Measurements from ENCODE around the gene TUBA1C. TPM values are rescaled to one million over a fixed set of nuclear protein-coding genes. Genes with fewer than 3 reads are reported as not detected.
"Not testable (repeated sequence)": the region's sequence is repeated elsewhere in the genome, so short reads cannot be mapped to it uniquely, and the experiment has no call there.

The TUBA1C gene
- total RNA-seq, 4 donors from 2014 or later: 67.8 to 649 (median 241) TPM

DNA sequence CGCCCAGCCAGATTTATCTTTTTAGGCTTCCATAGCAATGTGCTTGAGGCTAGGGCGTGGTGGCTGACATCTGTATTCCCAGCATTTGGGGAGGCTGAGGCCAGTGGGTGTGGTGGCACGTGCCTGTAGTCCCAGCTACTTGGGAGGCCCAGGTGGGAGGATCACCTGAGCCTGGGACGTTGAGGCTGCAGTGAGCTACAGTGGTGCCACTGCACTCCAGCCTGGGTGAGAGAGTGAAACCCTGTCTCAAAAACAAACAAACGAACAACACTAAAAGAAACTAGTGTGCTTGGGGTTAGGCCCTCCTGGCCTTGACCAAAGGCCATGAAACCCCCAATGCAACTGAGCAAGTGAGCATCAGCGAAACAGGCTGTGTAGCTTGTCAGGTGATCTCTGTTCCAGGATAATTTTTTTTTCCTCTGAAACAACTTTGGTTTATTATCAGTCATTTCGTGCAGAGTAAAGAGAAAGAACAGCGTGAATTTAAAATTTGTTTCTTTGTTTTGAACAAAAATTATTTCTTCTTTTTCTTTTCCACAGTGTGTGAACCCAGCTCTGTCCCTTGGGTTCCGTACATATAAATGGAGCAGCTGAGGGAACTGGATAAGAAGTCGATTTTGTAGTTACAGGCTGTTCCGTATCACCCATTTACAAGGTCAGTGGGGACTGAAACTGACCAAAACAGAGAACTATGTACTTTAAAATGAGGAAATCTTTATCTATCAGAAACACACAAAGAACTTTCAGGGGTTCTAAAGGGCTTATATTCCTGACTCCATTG lies 8.8 kb upstream of the TUBA1C start:
- DNase-seq (ENCODE audit: low spot score) (no peak), ATAC-seq (ENCODE audit: low FRiP score) (no peak)
- TF ChIP-seq, protein P1, sequence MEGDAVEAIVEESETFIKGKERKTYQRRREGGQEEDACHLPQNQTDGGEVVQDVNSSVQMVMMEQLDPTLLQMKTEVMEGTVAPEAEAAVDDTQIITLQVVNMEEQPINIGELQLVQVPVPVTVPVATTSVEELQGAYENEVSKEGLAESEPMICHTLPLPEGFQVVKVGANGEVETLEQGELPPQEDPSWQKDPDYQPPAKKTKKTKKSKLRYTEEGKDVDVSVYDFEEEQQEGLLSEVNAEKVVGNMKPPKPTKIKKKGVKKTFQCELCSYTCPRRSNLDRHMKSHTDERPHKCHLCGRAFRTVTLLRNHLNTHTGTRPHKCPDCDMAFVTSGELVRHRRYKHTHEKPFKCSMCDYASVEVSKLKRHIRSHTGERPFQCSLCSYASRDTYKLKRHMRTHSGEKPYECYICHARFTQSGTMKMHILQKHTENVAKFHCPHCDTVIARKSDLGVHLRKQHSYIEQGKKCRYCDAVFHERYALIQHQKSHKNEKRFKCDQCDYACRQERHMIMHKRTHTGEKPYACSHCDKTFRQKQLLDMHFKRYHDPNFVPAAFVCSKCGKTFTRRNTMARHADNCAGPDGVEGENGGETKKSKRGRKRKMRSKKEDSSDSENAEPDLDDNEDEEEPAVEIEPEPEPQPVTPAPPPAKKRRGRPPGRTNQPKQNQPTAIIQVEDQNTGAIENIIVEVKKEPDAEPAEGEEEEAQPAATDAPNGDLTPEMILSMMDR (IDR thresholded peaks at IDR 0.05): no peak

- ATAC-seq (ENCODE audit: low FRiP score); DNase-seq (ENCODE audit: low spot score): not testable (repeated sequence)
Measured at GRCh38 chr12:49257508-49258184, 7.2 kb upstream of the TUBA1C start.

DNA sequence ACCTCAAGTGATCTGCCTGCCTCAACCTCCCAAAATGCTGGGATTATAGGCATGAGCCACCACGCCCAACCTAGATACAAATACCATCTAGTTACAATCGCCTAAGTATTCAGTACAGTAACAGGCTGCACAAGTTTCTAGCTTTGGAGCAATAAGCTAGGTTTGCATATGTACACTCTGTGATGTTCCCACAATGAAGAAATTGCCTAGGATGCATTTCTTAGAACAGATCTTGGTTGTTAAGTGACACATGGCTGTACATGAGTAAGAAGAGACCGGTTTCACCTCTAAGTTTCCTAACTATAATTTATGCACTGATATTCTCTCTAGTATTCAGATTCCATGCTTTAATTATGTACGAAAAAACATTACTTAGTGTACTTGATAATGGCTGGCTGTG lies 5.4 kb upstream of the TUBA1C start:
- no peak for DNase-seq (ENCODE audit: low spot score)
- TF ChIP-seq, protein P1 (IDR thresholded peaks at IDR 0.05): no peak
- ATAC-seq (ENCODE audit: low FRiP score): no peak

- peak; percentile 47 for ATAC-seq (ENCODE audit: low FRiP score)
- DNase-seq (ENCODE audit: low spot score): no peak
- TF ChIP-seq, protein P1 (IDR thresholded peaks at IDR 0.05): no peak
Measured at GRCh38 chr12:49260166-49260565, 4.7 kb upstream of the TUBA1C start.

DNA sequence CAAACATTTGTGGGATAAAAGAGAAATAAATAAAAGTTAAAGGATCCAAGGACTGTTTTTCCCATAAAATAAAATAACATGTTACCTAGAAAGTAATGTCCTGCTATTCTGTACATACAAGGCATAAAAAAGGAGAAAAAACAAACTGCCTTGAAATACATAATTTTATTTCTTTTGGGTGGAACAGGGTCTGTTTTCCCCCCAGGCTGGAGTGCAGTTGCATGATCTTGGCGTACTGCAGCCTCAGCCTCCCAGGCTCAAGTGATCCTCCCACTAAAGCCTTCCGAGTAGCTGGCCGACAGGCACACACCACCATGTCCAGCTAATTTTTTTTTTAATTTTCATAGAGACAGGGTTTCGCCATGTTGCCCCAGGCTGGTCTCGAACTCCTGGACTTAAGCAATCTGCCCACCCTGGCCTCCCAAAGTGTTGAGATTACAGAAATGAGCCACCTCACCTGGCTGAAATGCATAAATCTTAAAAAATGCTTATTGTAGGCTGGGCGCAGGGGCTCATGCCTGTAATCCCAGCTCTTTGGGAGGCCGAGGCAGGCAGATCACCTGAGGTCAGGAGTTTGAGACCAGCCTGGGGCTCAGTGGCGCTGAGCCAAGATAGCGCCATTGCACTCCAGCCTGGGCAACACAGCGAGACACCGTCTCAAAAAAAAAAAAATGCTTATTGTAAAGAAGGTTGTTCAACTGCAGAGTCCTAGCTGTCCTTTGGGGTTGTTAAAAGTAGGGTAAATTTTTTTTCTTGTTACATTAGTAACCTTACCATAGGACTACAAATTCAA lies 4.1 kb upstream of the TUBA1C start:
- ATAC-seq (ENCODE audit: low FRiP score) (no peak), DNase-seq (ENCODE audit: low spot score) (no peak)
- TF ChIP-seq, protein P1 (IDR thresholded peaks at IDR 0.05): no peak

GRCh38 chr12:49261721-49262120 lies 3.2 kb upstream of the TUBA1C start:
- no peak for DNase-seq (ENCODE audit: low spot score)
- no peak for ATAC-seq (ENCODE audit: low FRiP score)
- TF ChIP-seq, protein P1 (IDR thresholded peaks at IDR 0.05): no peak

DNA sequence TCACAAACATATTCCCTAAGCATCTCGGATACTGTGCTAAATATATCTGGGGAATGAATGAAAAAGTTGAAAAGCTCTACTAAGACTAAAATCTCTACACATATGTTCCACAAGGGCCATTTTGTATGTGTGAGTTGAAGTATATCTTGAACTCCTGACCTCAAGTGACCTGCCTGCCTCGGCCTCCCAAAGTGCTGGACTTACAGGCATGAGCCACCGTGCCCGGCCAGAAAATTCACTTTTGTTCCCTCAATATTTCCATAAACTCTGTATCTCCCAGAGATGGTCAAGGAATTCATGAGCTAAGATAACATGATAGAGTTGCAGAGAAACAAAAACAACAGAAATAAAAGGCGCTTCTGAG lies 1.5 kb upstream of the TUBA1C start:
- DNase-seq (ENCODE audit: low spot score) (no peak), ATAC-seq (ENCODE audit: low FRiP score) (no peak)
- TF ChIP-seq, protein P1 (IDR thresholded peaks at IDR 0.05): no peak
